CD4-positive, alpha-beta T cell treated with Interleukin-2 at 100 ng/mL for 4 hours (primary cell): Measurements from ENCODE around the gene FAM83D.
"Not testable (repeated sequence)": the region's sequence is repeated elsewhere in the genome, so short reads cannot be mapped to it uniquely, and the experiment has no call there.

ENCODE experiments used
- DNase-seq: peaks from one replicate; pipeline ENCODE4 v3.0.0-alpha.2; 2020; ENCODE audit warnings: low spot score

Gene FAM83D

GRCh38 chr20:38968090-38968489 is 41.9 kb downstream of the FAM83D start:
- DNase-seq: no peak

GRCh38 chr20:38969708-38970107 is 43.5 kb downstream of the FAM83D start:
- no peak for DNase-seq

DNA sequence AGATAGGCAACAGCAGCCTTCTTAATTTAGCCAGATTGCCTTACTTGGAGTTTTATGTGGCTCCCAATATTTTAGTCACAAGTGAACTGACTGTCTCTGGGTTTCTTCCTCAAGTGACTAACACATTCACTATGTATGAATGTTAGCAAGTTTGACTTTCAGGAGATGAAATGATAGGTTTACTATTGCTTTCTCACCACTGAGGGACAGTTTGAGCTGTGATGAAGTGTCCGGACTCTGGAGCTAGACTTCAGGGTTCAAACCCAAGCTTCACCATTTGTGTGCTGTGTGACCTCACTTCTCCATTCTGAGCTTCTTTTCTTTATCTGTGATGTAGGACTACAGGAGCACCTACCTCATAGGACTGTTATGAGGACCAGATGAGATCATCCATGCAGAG is 44.1 kb downstream of the FAM83D start:
- no peak for DNase-seq

DNA sequence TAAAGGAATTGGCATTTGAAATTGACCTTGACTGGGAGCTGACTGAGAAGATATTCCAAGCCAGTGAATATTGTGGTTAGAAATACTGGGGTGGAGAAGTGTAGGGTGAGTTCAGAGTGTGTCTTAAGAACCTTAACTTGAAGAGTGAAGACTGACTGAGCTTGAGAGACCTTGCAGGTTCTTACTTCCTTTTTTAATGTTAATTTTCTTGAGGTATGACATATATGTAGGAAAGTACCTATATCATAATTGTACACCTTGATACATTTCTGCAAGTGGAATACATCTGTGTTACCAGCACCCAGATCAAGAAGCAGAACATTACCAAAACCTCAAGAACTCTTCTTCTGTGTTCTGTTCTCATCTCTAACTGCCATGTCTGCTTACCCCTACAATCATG is 46.9 kb downstream of the FAM83D start:
- DNase-seq: no peak

- no peak for DNase-seq
These were observed 47.4 kb downstream of the FAM83D start for GRCh38 chr20:38973645-38974044.

DNA sequence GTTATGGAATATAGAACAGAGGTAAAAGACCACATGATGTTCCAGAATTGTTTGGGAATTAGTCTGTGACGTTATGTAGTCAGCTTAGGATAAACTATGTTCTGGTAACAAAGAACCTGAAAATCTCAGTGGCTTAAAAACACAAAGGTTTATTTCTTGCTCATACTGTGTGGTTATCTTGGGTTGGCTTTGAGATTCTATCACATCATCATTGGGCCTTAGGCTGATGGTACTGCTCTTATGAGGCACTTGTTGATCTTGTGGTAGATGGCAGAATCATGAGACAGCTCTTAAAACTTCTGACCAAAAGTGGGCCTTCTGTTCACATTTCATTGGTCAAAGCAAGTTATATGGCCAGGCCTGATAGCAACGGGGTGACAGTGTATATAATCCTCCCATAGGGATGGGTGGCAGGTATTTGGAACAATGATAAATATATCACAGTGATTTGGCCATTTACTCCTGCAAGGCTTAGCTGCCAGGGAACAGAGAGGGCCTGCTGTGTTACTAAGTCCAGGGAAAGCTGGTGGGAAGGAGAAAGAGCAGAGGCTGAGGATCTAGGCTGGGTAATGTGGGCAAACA is 49.4 kb downstream of the FAM83D start:
- no peak for DNase-seq

GRCh38 chr20:38979434-38979833 is 53.2 kb downstream of the FAM83D start:
- DNase-seq: no peak

- no peak for DNase-seq
These were observed 53.6 kb downstream of the FAM83D start for GRCh38 chr20:38979842-38980241.

DNA sequence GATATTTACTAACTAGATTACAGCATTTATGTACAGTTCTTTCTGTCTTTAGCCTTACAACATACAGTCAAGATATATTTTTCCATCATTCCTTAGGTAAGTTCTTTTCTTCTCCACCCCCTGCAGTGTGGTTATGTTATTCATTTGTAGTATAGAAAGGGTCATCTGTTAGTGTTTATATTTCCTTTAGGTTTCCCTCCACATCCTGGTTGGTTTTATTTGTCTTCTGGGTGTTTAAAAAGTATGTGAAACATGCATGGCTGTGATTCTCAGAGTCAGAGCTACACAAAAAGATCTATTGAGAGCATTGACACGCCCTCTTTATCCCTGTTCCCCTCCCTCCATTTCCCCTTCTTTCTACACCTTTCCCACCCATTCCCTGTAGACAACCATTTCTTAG is 56.1 kb downstream of the FAM83D start:
- no peak for DNase-seq

- DNase-seq: no peak
These were observed 58.8 kb downstream of the FAM83D start for GRCh38 chr20:38985060-38985459.

DNA sequence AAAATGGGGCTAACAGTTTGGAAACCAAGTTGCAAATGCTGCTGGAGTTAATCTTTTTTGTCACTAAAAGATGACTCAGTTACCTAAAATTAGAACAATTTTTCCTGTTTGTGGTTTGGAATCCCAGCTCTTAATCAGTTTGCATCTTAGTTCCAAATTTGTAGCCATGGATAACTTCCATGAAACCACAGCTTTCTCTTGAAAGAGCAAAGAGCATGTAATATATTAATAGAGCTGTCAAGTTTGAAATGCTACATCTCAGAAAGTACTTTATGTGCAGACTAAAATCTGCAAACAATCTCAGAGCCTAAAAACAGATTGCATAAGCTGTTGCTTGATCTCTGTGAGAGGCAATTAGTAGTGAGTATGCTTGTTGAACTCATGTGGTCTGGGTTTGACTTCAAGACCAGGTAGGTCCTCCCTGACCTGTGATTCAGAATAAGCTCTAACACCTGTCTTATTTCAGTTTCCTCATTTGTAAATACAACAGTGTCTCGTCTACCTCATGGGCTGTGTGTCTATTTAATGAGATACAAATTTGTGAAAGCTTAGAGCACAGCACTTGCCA is 59.5 kb downstream of the FAM83D start:
- no peak for DNase-seq

DNA sequence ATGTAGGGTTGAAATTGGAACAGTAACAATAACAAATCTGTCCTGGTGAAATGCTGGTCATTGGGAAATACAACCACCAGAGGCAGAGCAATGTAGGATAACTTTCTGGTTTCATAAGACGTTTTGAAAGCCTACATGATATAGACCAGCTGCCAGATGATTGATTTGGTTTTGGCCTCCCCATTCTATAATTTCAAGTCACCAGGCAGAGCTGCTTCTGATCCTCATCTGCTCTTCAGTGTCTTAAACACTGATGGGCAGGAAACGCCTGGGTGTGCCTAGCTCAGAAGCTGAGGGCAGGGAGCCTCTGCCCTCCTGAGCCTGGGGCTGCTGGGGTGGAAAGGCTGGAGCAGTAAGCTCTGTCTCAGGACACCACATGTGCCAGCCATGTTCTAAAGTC is 60.4 kb downstream of the FAM83D start:
- no peak for DNase-seq

GRCh38 chr20:38987777-38988176 is 61.6 kb downstream of the FAM83D start:
- no peak for DNase-seq

DNA sequence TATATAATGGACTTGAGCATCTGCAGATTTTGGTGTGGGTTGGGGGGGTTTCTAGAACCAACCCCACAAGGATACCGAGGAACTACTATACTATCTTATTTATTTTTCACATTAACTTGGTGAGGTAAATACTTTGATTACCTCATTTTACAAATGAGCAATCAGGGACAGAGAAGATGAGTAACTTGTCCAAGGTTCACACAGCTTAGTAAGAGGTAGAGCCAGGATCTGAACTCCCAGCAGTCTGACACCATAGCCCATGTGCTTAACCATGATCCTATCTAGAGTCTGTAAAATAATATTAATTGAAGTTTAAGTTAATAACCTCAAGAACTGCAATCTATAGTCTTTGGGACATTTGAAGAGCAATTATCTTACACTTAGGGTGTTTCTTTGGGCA is 64.5 kb downstream of the FAM83D start:
- DNase-seq: no peak

DNA sequence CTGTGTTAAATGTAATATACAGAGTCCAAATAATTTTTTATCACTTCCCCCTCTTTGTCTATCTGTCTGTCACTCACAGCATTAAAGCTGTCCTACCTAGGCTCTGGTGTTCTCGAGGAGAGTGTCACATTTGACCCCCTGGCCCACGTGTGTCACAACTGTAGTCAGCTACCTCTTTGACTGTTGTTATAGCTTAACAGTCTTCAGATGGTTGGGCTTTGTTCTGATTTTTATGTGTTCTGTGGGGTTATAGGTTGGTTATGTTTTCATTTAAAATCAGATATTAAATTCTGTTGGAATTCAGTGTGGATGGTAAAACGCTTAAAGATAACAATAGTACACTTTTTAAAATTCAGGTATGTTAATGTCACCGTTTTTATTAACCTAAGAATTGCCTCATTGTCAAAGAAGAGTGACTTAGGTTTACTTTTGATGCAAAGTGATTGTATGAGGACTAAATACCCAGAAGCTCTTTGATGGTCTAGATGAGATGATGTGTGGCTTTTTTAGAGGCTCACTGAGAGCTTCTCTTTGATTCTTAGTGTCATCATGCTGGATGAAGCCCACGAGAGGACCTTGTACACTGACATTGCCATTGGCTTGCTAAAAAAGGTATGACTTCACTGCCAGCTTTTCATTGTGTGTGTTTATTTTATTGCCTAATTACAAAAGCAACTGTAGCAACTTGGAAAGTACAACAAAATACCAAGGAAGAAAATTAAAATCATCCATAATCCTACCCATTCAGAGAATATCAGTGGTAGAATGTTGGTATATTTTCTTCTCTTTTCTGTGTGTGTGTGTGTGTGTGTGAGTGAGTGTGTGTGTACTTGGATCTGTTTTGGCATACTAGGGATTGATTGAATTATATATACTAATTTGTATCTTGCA is 65.8 kb downstream of the FAM83D start:
- no peak for DNase-seq

DNA sequence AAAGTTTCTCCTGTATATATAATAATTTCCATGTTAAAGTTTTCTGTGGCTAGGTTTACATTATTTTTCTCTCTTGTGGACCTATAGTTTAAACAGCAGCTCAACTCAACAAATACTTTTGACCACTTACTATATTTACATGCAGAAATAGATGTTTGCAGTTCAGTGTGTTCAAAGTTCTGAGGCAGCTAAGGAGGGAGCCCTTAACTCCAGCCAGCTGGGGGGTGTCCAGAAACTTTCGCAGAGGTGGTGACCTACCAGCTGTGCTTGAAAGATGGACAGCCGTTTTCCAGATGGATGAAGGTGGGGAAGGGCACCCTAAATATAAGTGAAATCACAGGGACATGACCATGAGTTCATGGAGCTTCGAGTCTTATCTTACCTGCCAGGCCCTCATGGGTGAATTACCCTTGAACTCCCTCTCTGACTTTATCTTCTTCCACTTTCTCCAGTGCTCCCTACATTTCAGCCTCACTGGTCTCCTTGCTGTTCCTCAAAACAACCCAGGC is 69.4 kb downstream of the FAM83D start:
- no peak for DNase-seq

- DNase-seq: not testable (repeated sequence)
These were observed 70.6 kb downstream of the FAM83D start for GRCh38 chr20:38996866-38997265.

GRCh38 chr20:38997622-38998021 is 71.4 kb downstream of the FAM83D start:
- DNase-seq: no peak

- DNase-seq: no peak
These were observed 73.0 kb downstream of the FAM83D start for GRCh38 chr20:38999217-38999616.

- no peak for DNase-seq
These were observed 74.0 kb downstream of the FAM83D start for GRCh38 chr20:38999965-39000910.
